Embryonic facial prominence (tissue), 1 donor: ENCODE data around the gene CACNG6.
"Not testable (repeated sequence)": the region's sequence is repeated elsewhere in the genome, so short reads cannot be mapped to it uniquely, and the experiment has no call there.

Source experiments
- DNase-seq: peaks from one replicate; pipeline ENCODE4 v3.0.0-alpha.2; 2016; ENCODE audit errors: extremely low spot score

The CACNG6 gene

DNA sequence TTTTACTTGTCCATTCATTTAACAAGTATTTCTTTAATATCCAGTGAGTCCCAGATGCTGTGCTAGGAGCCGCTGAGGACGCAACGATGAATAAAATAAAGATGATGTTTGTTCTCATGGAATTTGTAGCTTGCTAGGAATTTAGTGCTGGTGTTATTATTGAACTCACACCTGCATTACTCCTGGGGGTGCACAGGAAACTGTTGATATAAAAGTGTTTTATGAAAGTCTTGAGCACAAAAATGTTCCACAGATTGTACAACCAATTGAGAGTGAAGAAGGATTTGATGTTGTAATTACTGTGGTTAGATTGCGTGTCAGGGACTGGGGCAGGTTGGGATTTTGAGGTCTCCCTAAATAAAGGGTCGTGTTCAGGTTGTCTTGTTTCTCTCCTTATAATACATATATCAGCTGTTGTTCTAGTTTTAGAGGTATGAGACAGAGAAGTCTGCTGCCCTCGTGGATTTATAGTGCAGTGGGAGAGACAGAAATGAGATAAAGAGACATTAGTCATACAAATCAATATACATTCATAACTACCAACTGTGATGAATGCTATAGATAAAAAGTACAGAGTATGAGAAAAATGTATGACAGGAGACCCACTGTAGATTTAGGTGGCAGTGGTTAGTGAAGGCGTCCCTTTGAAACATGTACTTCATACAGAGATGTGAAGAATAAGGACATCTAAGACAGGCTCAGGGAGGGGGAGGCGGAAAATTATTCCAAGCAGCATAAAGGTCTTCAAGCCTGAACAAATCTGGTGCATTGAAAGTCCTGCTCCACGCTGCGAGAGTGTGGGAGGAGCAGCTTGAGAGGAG is 11.3 kb downstream of the CACNG6 start:
- no peak for DNase-seq

DNA sequence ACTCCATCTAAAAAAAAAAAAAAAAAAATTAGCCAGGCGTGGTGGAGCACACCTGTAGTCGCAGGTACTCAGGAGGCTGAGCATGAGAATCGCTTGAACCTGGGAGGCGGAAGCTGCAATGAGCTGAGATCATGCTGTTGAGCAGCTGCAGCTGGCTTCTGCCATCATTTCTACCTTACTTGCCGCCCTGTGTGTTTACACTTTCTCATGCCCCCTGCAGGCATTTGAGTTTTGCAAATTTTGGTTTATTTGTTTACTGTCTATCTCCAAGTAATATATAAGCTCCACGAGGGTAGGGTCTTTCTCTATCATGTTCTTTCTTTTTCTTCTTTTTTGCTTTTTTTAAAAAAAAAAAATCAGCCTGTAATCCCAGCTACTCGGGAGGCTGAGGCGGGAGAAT is 18.0 kb downstream of the CACNG6 start:
- DNase-seq, result no peak

- no peak for DNase-seq
Observed at GRCh38 chr19:54010474-54010873, 19.0 kb downstream of the CACNG6 start.

DNA sequence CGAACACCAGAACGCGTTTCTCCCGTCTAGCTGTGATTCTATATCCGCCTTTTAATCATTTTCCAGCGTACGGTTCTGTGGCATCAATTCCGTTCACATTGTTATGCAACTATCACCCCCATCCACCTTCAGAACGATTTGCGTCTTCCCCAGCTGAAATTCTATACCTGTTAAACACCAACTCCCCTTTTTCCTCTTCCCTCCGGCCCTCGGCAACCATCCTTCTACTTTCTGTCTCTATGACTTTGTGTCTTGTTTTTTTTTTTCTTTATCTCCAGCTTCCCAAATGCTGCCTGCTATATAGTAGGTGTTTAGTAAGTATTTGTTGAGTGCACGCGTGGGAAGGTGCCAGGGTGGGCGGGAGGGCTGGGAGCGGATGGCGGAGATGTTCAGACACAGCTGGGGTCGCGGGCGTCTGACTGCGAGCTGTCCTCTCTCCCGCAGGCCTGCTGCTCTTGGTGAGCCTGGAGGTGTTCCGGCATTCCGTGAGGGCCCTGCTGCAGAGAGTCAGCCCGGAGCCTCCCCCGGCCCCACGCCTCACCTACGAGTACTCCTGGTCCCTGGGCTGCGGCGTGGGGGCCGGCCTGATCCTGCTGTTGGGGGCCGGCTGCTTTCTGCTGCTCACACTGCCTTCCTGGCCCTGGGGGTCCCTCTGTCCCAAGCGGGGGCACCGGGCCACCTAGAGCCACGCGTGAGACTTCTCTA is 20.2 kb downstream of the CACNG6 start:
- DNase-seq, result no peak

GRCh38 chr19:54013866-54014265 is 22.4 kb downstream of the CACNG6 start:
- DNase-seq, result no peak

DNA sequence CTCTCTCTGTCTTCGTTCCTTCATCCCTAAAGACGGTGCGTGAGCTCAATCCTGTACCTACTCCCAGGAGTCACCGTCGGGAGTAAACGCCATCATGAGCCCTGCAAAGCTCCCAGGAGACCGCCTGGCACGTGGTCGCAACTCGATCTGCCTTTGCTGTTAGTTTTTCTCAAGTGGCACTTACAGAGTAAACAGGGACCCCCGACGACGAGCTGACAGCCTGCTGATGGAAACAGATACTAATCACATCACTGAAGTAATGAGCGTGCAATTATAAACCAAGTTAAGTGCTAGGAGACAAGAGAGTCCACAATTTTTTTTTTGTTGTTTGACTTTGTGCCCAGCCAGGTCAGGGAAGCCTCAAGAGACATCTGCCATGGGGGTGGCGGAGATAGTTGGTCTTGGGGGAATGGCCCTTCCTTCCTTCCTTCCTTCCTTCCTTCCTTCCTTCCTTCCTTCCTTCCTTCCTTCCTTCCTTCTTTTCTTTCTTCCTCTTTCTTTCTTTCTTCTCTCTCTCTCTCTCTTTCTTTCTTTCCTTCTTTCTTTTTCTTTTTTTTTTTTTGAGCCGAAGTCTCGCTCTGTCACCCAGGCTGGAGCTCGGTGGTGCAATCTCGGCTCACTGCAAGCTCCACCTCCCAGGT is 23.6 kb downstream of the CACNG6 start:
- DNase-seq, result no peak

DNA sequence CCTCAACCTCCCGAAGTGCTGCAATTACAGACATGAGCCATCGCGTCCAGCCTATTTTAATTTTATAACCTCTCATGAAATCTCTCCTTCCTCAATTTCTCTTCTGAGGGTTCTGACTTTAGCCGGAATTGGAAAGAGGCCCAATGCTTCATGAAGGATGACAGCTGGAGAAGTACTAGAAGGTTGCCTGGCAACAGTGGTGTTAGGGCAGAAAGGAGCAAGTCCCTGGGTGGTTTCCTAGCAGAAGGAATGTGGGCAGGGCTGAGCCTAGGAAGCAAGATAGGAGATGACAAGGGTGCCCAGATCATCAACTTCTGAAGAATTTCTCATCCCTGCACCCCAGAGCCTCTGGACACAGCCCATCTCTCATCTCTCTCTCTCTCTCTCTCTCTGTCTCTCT is 25.8 kb downstream of the CACNG6 start:
- DNase-seq, result no peak

GRCh38 chr19:54021363-54021762 is 29.9 kb downstream of the CACNG6 start:
- no peak for DNase-seq

GRCh38 chr19:54021932-54022331 is 30.5 kb downstream of the CACNG6 start:
- DNase-seq, result no peak

GRCh38 chr19:54023191-54023590 is 31.8 kb downstream of the CACNG6 start:
- no peak for DNase-seq

DNA sequence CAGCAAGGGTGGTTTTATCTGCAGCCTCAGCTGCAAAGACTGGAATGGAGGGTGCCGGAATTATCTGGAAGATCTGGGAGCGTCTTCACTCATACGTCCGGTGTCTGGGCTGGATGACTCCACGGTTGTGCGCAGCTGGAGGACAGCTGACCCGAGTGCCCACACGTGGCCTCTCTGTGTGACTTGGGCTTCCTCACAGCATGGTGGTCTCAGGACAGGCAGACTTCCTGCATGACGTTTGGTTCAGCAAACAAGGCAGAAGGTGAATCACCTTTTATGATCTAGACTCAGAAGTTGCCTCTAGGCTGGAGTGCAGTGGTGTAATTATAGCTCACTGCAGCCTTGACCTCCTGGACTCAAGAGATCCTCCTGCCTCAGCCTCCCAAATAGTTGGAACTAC is 33.2 kb downstream of the CACNG6 start:
- DNase-seq, result no peak

DNA sequence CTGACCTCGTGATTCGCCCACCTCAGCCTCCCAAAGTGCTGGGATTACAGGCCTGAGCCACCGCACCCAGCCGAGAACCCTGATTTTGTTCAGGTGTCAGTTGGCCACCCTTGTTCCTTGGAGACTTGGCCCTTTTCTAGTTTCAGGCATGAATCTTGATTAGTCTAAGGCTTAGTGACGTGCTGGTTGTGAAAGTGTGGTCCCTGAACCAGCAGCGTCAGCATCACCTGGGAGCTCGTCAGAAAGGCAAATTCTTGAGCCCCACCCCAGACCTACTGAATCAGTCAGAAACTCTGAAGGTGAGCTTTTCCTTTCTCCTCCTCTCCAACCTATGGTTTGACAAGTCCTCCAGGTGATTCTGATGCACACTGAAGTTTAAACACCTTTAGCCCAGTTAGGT is 35.2 kb downstream of the CACNG6 start:
- DNase-seq, result no peak

DNA sequence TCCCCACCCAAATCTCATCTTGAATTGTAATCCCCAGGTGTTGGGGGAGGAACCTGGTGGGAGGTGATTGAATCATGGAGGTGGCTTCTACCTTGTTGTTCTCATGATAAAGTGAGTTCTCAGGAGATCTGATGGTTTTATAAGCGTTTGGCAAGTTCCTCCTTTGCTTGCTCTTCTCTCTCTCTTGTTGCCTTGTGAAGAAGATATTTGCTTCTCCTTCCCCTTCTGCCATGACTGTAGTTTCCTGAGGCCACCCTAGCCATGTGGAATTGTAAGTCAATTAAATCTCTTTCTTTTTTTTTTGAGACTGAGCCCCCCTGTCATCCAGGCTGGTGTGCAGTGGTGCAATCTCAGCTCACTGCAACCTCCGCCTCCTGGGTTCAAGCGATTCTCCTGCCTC is 37.9 kb downstream of the CACNG6 start:
- no peak for DNase-seq

GRCh38 chr19:54029930-54030490 is 38.6 kb downstream of the CACNG6 start:
- DNase-seq, result no peak

- no peak for DNase-seq
Observed at GRCh38 chr19:54030895-54031586, 39.6 kb downstream of the CACNG6 start.

GRCh38 chr19:54035215-54036178 is 44.1 kb downstream of the CACNG6 start:
- DNase-seq, result no peak

- DNase-seq, result not testable (repeated sequence)
Observed at GRCh38 chr19:54036542-54036941, 45.1 kb downstream of the CACNG6 start.

GRCh38 chr19:54040003-54040402 is 48.6 kb downstream of the CACNG6 start:
- no peak for DNase-seq

- no peak for DNase-seq
Observed at GRCh38 chr19:54041969-54042606, 50.7 kb downstream of the CACNG6 start.

DNA sequence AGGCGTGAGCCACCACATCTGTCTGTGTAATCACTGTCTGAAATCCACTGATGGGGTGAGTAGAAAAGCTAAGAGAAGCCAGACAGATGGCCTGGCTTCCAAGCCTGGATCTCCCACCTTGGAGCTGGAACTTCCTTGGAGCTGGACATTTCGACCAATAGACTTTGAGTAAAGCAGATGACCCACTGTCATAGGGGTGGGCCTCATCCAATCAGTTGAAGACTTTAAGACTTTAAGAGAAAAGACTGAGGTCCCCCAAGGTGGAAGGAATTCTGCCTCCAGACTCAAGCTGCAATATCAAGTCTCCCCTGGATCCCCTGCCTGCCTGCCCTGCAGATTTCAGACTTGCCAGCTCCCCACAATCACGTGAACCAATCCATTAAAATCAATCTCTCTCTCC is 51.6 kb downstream of the CACNG6 start:
- DNase-seq, result no peak
